Liver (tissue), 9 donors: ENCODE results near the gene DAND5. TPM values are rescaled to one million over a fixed set of nuclear protein-coding genes. Genes with fewer than 3 reads are reported as not detected.

Source experiments
- DNase-seq: peaks from one replicate; pipeline ENCODE4 v3.0.0-alpha.2; 2017; ENCODE audit warnings: low spot score
- H3K27ac ChIP-seq, 2 donors: one replicate each; pipeline ENCODE4 v1.7.0; 2013; ENCODE audit warnings: inconsistent platforms in 2 of 2, low read length in 2 of 2, control low read depth in 1 of 2, low read depth in 1 of 2, mild to moderate bottlenecking in 1 of 2
- H3K27me3 ChIP-seq, 4 donors: one replicate each; pipeline versions ENCODE4 v1.6.1 to v1.7.0; 2013; ENCODE audit warnings: low read length in 3 of 4, inconsistent platforms in 1 of 4, mild to moderate bottlenecking in 1 of 4, moderate library complexity in 1 of 4; ENCODE audit not compliant: control insufficient read depth in 4 of 4, insufficient read depth in 4 of 4
- H3K36me3 ChIP-seq, 4 donors: one replicate each; pipeline versions ENCODE4 v1.6.1 to v1.7.0; 2013; ENCODE audit warnings: low read length in 3 of 4, mild to moderate bottlenecking in 3 of 4, low read depth in 1 of 4, moderate library complexity in 1 of 4; ENCODE audit not compliant: control insufficient read depth in 4 of 4, insufficient read depth in 3 of 4
- H3K4me1 ChIP-seq, 4 donors: one replicate each; pipeline versions ENCODE4 v1.6.1 to v1.7.0; 2013; ENCODE audit warnings: low read length in 3 of 4, mild to moderate bottlenecking in 3 of 4, moderate library complexity in 1 of 4; ENCODE audit not compliant: control insufficient read depth in 4 of 4, insufficient read depth in 4 of 4
- H3K4me3 ChIP-seq, 3 donors: one replicate each; pipeline versions ENCODE4 v1.6.1 to v1.7.0; 2013; ENCODE audit warnings: low read length in 3 of 3, control low read depth in 1 of 3, low read depth in 1 of 3, mild to moderate bottlenecking in 1 of 3
- H3K9ac ChIP-seq, 2 donors: one replicate each; pipeline ENCODE4 v1.7.0; 2013; ENCODE audit warnings: low read length in 2 of 2, mild to moderate bottlenecking in 2 of 2, moderate library complexity in 2 of 2, control low read depth in 1 of 2, low read depth in 1 of 2
- H3K9me3 ChIP-seq, 4 donors: one replicate each; pipeline versions ENCODE4 v1.6.1 to v1.7.0; 2013; ENCODE audit warnings: low read length in 3 of 4; ENCODE audit not compliant: control insufficient read depth in 4 of 4
- ATF3 ChIP-seq: IDR thresholded peaks from 2 replicates; pipeline ENCODE4 v1.6.1; 2016; ENCODE audit warnings: antibody characterized with exemption
- CTCF ChIP-seq: fragments of 150-350 bp; IDR thresholded peaks from 2 replicates; pipeline ENCODE4 v1.5.1; 2017; ENCODE audit warnings: improper control_type of control experiment, low read depth, low read length; ENCODE audit not compliant: missing input control
- EGR1 ChIP-seq, 2 donors: IDR thresholded peaks; 2 replicates each; pipeline ENCODE4 v1.6.1; 2016 to 2018; ENCODE audit warnings: antibody characterized with exemption in 2 of 2, low read depth in 2 of 2
- FOXA1 ChIP-seq: IDR thresholded peaks from 2 replicates; pipeline ENCODE4 v1.6.1; 2016; ENCODE audit warnings: antibody characterized with exemption
- FOXA2 ChIP-seq: IDR thresholded peaks from 2 replicates; pipeline ENCODE4 v1.6.1; 2016; ENCODE audit warnings: antibody characterized with exemption
- GABPA ChIP-seq, 2 donors: IDR thresholded peaks in 1 of 2; conservative IDR thresholded peaks in 1 of 2; 2 replicates each; pipeline ENCODE4 v1.6.1; 2016; ENCODE audit warnings: antibody characterized with exemption in 2 of 2, mild to moderate bottlenecking in 1 of 2, moderate library complexity in 1 of 2
- HNF4G ChIP-seq: IDR thresholded peaks from 2 replicates; pipeline ENCODE4 v1.6.1; 2016; ENCODE audit warnings: antibody characterized with exemption
- JUND ChIP-seq, 2 donors: IDR thresholded peaks; 2 replicates each; pipeline ENCODE4 v1.6.1; 2016; ENCODE audit warnings: antibody characterized with exemption in 2 of 2
- MAX ChIP-seq: IDR thresholded peaks from 2 replicates; pipeline ENCODE4 v1.6.1; 2016; ENCODE audit warnings: antibody characterized with exemption
- NR2F2 ChIP-seq: IDR thresholded peaks from 2 replicates; pipeline ENCODE4 v1.6.1; 2016; ENCODE audit warnings: antibody characterized with exemption
- RAD21 ChIP-seq, 2 donors: IDR thresholded peaks; 2 replicates each; pipeline ENCODE4 v1.6.1; 2016; ENCODE audit warnings: antibody characterized with exemption in 2 of 2, mild to moderate bottlenecking in 2 of 2
- REST ChIP-seq: IDR thresholded peaks from 2 replicates; pipeline ENCODE4 v1.6.1; 2016; ENCODE audit warnings: antibody characterized with exemption, mild to moderate bottlenecking
- SP1 ChIP-seq: IDR thresholded peaks from 2 replicates; pipeline ENCODE4 v1.6.1; 2018; ENCODE audit warnings: antibody characterized with exemption, mild to moderate bottlenecking
- TAF1 ChIP-seq: conservative IDR thresholded peaks from 2 replicates; pipeline ENCODE4 v1.6.1; 2016; ENCODE audit warnings: antibody characterized with exemption, mild to moderate bottlenecking
- YY1 ChIP-seq: IDR thresholded peaks from 2 replicates; pipeline ENCODE4 v1.6.1; 2016; ENCODE audit warnings: antibody characterized with exemption, mild to moderate bottlenecking
- ZBTB33 ChIP-seq: IDR thresholded peaks from 2 replicates; pipeline ENCODE4 v1.6.1; 2016; ENCODE audit warnings: antibody characterized with exemption
- WGBS: extraction: QIAGEN DNeasy Blood & Tissue Kit; methylation state at CpG from one replicate; pipeline ENCODE4 v1.1.7; 2013; 5-methylcytosine and 5-hydroxymethylcytosine counted together
- polyA plus RNA-seq, 2 donors: library from polyadenylated mRNA; stranded (reverse) in 1 of 2; unstranded in 1 of 2; fragments of 200-250 nt in 1 of 2; fragments of >200 nt in 1 of 2; fragmentation: Nextera tagmentation in 1 of 2; extraction: Ambion mirVana in 1 of 2; gene quantifications; one replicate each; pipeline versions ENCODE4 v1.2.1 to v1.2.3, GENCODE V29; 2013 to 2015
- total RNA-seq, 2 donors: library from RNA; depleted of rRNA; stranded (reverse); fragments of >200 nt; gene quantifications; one replicate each; pipeline ENCODE4 v1.2.3, GENCODE V29; 2014
- donor health status: healthy.
- donor health status: healthy.
- donor health status: healthy.
- donor health status: healthy.
- donor health status: healthy.

Gene DAND5
- total and polyA plus RNA-seq, 4 donors, result 0.23 TPM; not detected in 3

- TF ChIP-seq REST (no peak), JUND (IDR thresholded peaks at IDR 0.05) (no peak)
Observed at GRCh38 chr19:13003081-13003480, 33.7 kb downstream of the DAND5 start (continued).

GRCh38 chr19:13004273-13004672 lies 34.9 kb downstream of the DAND5 start:
- H3K4me3 ChIP-seq, result no peak overlapping the region
- TF ChIP-seq CTCF (no peak), NR2F2 (no peak), FOXA1 (no peak), EGR1 (IDR thresholded peaks at IDR 0.05; ENCODE audit: low read depth in 2 of 2) (no peak), SP1 (no peak), ZBTB33 (no peak), TAF1 (no peak), FOXA2 (no peak), RAD21 (IDR thresholded peaks at IDR 0.05) (no peak), GABPA (IDR thresholded peaks at IDR 0.05 in 1 of 2, conservative IDR thresholded peaks at IDR 0.05 in 1 of 2) (no peak)
- H3K36me3 ChIP-seq, result no peaks in the 10 kb centered on the region
- H3K27ac ChIP-seq, result no peak overlapping the region
- H3K4me1 ChIP-seq, result peaks cover 27 to 59% (median 39%) of the 10 kb centered on the region in 4 donors
- 84% methylated on average over 7 of the region's 7 CpGs for WGBS
- no peak for DNase-seq
- no peak overlapping the region for H3K9ac ChIP-seq
- no peaks in the 10 kb centered on the region for H3K27me3 ChIP-seq
- H3K9me3 ChIP-seq, result no peaks in the 10 kb centered on the region

GRCh38 chr19:13005253-13005652 lies 35.9 kb downstream of the DAND5 start:
- H3K4me1 ChIP-seq, result peaks cover 36 to 68% (median 48%) of the 10 kb centered on the region in 4 donors
- no peak for DNase-seq
- H3K27me3 ChIP-seq, result no peaks in the 10 kb centered on the region
- no peak overlapping the region for H3K9ac ChIP-seq
- no peak overlapping the region for H3K27ac ChIP-seq
- no peaks in the 10 kb centered on the region for H3K9me3 ChIP-seq
- no peak overlapping the region for H3K4me3 ChIP-seq
- no peaks in the 10 kb centered on the region for H3K36me3 ChIP-seq
- TF ChIP-seq JUND (IDR thresholded peaks at IDR 0.05), result no peak
- no peak for TF ChIP-seq MAX
- TF ChIP-seq EGR1 (IDR thresholded peaks at IDR 0.05; ENCODE audit: low read depth in 2 of 2), result no peak
- no peak for TF ChIP-seq YY1
- TF ChIP-seq REST, result no peak
- TF ChIP-seq HNF4G, result no peak
- TF ChIP-seq FOXA1, result no peak
- no peak for TF ChIP-seq ATF3
- TF ChIP-seq FOXA2, result no peak
- no peak for TF ChIP-seq CTCF
- TF ChIP-seq SP1, result no peak
- no peak for TF ChIP-seq NR2F2
- no peak for TF ChIP-seq TAF1
- no peak for TF ChIP-seq GABPA (IDR thresholded peaks at IDR 0.05 in 1 of 2, conservative IDR thresholded peaks at IDR 0.05 in 1 of 2)
- TF ChIP-seq RAD21 (IDR thresholded peaks at IDR 0.05), result no peak
- 86% methylated on average over 4 of the region's 4 CpGs for whole genome bisulfite sequencing
